ENCODE results near the gene HPCA.

GRCh38 chr1:32934535-32934934 is 48.2 kb downstream of the HPCA start:
- no peak for TF ChIP-seq FOXP2 (optimal IDR thresholded peaks at IDR 0.05; ENCODE audit: control extremely low read depth, extremely low read length, insufficient read depth)
- TF ChIP-seq EZH2 (IDR thresholded peaks at IDR 0.05) = no peak

Measured in SK-N-MC (cell line).